H7 (cell line): ENCODE measurements around the gene NCAN. TPM values are rescaled to one million over a fixed set of nuclear protein-coding genes. Genes with fewer than 3 reads are reported as not detected.

Experiments
- DNase-seq: peaks from one replicate; pipeline ENCODE4 v3.0.0; 2012
- H3K27me3 ChIP-seq: 2 replicates; pipeline ENCODE4 v1.6.0; 2011; ENCODE audit warnings: mild to moderate bottlenecking, low read length; ENCODE audit not compliant: control insufficient read depth, insufficient read depth
- H3K36me3 ChIP-seq: replicated peaks from 2 replicates; pipeline ENCODE4 v1.5.1; 2011; ENCODE audit warnings: low read length; ENCODE audit not compliant: control insufficient read depth, insufficient read depth
- H3K4me3 ChIP-seq: 2 replicates; pipeline ENCODE4 v1.5.1; 2011; ENCODE audit warnings: low read depth, mild to moderate bottlenecking, control low read depth, low read length, moderate library complexity; ENCODE audit not compliant: insufficient read depth
- total RNA-seq: library from RNA; depleted of rRNA; stranded (reverse); fragments of >200 nt; shearing (Covaris generic); gene quantifications from 2 replicates; pipeline ENCODE4 v1.2.3, GENCODE V29; 2014

NCAN gene
- total RNA-seq, 1 experiment from 2014 or later, result 1.7 TPM

- peaks cover 15% of the 10 kb centered on the region for H3K27me3 ChIP-seq
- no peak for DNase-seq
- H3K36me3 ChIP-seq, result no peaks in the 10 kb centered on the region
- no peak overlapping the region for H3K4me3 ChIP-seq
Measured at GRCh38 chr19:19257137-19257536, 45.4 kb downstream of the NCAN start.

DNA sequence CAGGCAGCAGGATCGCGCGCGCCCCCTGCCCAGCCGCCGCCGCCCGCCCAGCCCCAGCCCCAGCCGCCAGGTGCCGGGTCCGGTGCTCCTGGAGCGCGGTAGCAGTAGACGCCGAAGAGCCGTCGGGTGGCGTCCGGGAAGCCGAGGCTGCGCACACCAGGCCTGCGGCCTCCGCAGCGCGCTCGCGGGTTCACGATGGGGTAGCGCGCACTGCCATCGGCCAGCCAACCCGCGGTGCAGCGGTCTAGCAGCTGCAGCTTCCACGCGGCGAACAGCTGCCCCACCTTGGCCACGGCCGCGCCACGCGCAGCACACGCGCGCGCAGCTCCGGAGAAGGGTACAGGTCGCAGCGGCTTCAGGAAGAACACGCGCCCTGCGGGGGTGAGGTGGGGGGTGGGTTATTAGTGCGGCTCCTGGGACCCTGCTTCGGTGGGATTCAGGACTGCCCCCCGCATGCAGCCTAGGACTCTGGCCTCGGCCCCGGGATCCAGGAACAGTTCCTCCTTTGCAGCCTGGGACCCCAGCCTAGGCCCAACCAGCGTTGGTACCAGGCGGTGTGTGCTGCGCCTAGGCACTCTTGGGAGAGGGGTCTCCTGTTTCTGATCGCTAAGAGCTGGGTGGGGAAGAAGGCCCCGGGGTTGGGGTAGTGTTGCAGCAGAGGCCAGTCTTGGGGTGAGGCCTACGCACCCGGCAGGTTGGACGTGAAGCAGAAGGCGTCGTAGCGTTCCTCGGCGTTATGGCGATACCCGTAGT is 46.3 kb downstream of the NCAN start:
- no peak for DNase-seq
- Histone ChIP-seq H3K27me3 (peaks cover 24% of the 10 kb centered on the region), H3K4me3 (no peak overlapping the region), H3K36me3 (no peaks in the 10 kb centered on the region)

DNA sequence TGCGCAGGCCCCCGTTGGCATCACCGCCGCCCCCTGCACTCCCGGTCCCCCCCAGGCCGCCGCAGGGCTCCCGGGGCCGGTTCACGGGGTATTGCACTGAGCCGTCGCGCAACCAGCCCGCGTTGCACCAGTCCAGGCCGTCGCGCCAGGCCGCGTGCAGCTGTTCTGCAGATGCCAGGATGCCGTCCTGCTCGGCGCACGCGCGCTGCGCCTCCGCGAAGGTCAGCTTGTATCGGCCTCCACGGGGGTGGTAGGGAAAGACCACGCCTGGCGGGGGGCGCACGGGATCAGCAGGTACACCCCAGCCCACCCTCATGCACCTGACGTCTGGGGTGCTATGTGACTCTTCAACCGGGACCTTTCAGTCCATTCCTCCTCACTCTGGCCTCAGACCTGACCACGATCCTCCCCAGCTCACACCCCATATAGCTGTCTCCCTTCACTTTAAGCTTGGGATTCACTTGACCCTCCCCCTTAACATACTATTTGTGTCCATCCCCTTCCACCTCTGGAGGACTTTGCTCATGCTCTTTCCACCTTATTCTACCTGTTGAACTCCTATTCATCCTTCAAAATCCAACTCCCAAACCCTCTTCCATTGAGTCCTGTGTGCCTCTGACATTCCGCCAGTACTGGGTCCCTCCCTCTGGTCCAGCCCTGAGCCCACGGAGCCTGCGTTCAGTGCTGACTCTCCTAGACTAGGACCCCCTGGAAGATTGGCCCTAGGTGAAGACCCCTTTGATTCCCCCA is 47.0 kb downstream of the NCAN start:
- peak; percentile 40 for DNase-seq
- H3K4me3 ChIP-seq, result no peak overlapping the region
- H3K36me3 ChIP-seq, result no peaks in the 10 kb centered on the region
- peaks cover 29% of the 10 kb centered on the region for H3K27me3 ChIP-seq

GRCh38 chr19:19259741-19260140 is 48.0 kb downstream of the NCAN start:
- no peak overlapping the region for H3K4me3 ChIP-seq
- H3K27me3 ChIP-seq, result peaks cover 30% of the 10 kb centered on the region
- H3K36me3 ChIP-seq, result no peaks in the 10 kb centered on the region
- peak; percentile 95 for DNase-seq

DNA sequence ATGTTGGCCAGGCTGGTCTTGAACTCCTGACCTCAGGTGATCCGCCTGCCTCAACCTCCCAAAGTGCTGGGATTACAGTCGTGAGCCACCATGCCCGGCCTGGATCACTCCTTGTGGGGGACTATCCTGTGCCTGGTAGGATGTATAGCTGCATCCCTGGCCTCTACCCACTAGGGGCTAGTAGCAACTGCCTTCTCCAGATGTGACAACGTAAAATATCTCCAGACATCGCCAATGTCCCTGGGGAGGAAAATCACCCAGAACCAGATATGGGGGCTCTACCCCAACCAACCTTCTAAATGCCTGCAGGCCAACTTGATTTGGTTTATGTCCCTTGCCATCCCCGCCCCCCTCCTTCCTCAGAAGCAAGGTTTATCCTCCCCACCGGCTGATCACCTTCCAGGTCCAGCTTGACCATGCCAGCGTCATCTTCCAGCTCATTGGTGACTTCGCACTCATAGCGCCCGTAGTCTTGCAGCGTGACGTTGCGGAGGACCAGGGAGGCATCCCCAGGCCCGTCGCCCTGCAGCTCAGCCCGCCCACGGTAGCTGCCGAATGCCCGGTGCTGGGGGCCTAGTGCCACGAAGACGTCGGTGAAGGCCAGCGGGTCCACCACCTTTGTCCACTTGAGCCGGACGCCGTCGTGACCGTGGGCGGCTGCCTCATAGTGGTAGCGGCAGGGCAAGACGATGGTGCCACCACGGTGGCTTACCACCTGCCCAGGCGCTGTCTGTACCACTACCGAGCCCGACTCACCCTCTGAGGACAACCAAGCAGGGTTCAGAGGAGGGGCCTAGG is 48.9 kb downstream of the NCAN start:
- Histone ChIP-seq H3K4me3 (peak overlapping the region; percentile 63), H3K36me3 (no peaks in the 10 kb centered on the region), H3K27me3 (peaks cover 30% of the 10 kb centered on the region)
- peak; percentile 59 for DNase-seq

DNA sequence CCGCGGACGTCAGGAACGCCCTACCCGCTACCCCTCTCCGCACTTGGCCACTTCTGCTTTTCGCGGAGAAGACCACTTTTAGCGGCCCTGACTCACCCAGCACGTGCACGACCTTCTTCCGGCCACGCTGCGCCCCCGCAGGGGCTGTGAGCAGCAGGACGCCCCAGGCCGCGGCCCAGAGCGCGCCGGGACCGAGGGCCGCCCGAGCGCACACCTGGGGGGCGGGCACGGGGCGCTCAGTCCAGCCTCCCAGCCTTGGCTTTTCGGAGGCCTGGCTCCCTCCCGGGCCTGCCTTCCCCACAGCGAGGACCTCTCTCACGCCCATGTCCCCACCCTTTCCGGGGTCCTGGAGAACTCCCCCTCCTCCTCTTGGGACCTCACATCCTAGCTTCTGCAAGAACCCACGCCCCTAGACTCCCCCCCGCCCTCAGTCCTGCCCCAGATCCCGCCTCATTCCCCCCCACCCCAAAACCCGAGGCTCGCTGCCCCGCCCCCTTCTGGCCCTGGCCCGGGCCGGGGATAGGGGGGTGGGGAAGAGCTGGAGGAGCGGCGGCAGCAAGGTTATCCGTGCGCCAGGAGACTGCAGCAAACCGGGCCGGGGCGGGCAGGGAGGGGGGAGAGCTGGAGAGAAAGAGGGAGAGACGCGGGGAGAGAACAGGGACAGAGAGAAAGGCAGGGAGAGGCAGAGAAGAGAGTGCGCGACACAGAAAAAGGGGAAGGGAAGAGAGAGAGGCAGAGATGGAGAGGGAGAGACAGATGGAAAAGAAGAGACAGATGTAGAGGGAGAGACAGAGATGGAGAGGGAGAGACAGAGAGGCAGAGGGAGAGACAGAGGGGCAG is 49.8 kb downstream of the NCAN start:
- peaks cover 30% of the 10 kb centered on the region for H3K27me3 ChIP-seq
- DNase-seq, result peak; percentile 99
- H3K36me3 ChIP-seq, result no peaks in the 10 kb centered on the region
- H3K4me3 ChIP-seq, result peak overlapping the region; percentile 63

DNA sequence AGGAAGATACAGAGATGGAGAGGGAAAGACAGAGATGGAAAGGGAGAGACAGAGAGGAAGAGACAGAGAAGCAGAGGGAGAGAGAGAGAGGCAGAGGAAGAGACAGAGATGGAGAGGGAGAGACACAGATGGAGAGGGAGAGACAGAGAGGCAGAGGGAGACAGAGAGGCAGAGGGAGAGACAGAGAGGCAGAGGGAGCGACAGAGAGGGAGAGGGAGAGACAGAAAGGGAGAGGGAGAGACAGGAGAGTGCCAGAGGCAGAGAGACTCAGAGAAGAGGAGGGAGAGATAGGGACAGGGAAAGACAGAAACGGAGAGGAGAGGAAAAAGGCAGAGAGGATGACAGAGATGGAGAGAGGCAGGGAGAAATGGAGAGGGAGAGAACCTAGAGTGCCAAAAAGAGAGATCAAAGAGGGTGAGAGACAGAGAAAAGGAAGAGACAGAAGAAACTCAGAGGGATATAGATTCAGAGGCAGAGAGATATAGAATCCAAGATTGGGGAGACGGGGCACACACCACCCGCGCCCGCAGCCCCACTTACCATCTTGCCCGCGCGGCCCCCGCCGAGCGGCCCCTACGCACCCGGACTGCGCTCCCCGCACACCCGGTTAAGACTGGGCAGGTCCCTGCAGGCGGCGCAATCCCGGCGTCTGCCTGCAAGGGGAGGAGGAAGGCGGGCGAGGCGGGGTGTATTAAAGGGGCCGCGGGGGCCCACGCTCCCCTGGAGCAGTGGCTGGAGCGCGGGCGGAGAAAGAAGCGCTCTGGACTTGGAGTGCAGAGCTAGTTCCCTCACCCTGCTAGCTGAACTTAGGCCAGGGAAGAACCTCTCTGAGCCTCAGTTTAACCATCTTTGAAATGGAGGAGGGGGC is 50.7 kb downstream of the NCAN start:
- peak; percentile 94 for DNase-seq
- H3K4me3 ChIP-seq, result peak overlapping the region; percentile 63

GRCh38 chr19:19263886-19264487 is 52.2 kb downstream of the NCAN start:
- H3K27me3 ChIP-seq, result peaks cover 30% of the 10 kb centered on the region
- no peak overlapping the region for H3K4me3 ChIP-seq
- no peaks in the 10 kb centered on the region for H3K36me3 ChIP-seq
- DNase-seq, result no peak

More for the DNA sequence above, 50.7 kb downstream of the NCAN start:
- peaks cover 30% of the 10 kb centered on the region for H3K27me3 ChIP-seq
- H3K36me3 ChIP-seq, result no peaks in the 10 kb centered on the region

GRCh38 chr19:19267305-19267704 is 55.5 kb downstream of the NCAN start:
- Histone ChIP-seq H3K36me3 (no peaks in the 10 kb centered on the region), H3K4me3 (no peak overlapping the region), H3K27me3 (peaks cover 23% of the 10 kb centered on the region)
- DNase-seq, result no peak

DNA sequence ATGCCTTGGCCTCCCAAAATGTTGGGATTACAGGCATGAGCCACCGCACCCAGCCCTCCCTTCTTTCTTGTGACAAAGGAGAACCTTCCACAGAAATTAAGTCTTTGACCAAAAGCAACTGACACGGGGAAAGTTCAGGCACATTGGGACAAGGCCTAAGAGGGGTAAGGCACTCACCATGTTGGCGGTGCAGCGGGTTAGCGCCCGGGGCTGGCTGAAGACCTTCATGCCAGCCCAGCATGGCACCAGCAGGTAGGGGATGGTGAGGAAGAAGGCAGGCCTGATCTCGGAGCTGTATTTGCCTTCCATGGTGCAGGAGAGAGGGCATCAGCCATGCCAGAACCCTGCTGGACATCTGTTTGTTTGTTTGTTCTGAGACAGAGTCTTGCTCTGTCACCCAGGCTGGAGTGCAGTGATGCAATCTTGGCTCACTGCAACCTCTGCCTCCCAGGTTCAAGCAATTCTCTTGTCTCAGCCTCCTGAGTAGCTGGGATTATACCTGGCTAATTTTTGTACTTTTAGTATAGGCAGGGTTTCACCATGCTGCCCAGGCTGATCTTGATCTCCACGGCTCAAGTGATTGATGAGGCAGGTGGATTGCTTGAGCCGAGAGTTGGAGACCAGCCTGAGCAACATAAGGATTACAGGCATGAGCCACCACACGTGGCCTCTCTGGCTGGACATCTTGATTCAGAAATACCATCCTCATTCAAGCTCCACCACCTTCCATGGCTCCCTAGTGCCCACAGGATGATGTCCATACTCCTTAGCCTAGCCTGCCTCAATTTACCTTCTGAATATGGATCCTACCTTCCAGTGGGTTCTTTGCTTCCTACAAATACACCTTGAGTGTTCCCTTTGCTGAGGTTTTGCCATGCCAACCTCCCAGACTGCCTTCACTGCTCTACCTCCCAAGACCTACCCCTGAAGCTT is 57.0 kb downstream of the NCAN start:
- H3K36me3 ChIP-seq, result no peaks in the 10 kb centered on the region
- peaks cover 23% of the 10 kb centered on the region for H3K27me3 ChIP-seq
- DNase-seq, result no peak
- no peak overlapping the region for H3K4me3 ChIP-seq

- DNase-seq, result peak; percentile 90
- Histone ChIP-seq H3K4me3 (no peak overlapping the region), H3K27me3 (peaks cover 21% of the 10 kb centered on the region; the same call in 1 of the 2 replicates), H3K36me3 (no peaks in the 10 kb centered on the region)
Measured at GRCh38 chr19:19269952-19270694, 58.4 kb downstream of the NCAN start.
